Endothelial cell of umbilical vein (primary cell): ENCODE results near the gene LCN6. TPM values are rescaled to one million over a fixed set of nuclear protein-coding genes. Genes with fewer than 3 reads are reported as not detected.

Source experiments
- BruUV-seq: library from RNA; stranded (reverse); fragments of 400-500 nt; replicated peaks from 2 replicates; lab custom pipeline; 2021; lab: Mats Ljungman, UMichigan
- CTCF ChIA-PET: fragments of 300-600, 350-600 bp; sonication (Branson Sonifier 250); formaldehyde crosslinking; loops from one replicate; lab custom pipeline; 2021; ENCODE audit warnings: antibody characterized with exemption, inconsistent platforms; lab: Charles Lee
- POLR2A ChIA-PET: fragments of 300-600, 350-600 bp; sonication (Branson Sonifier 250); formaldehyde crosslinking; loops from one replicate; lab custom pipeline; 2021; ENCODE audit warnings: antibody characterized with exemption, inconsistent platforms; lab: Charles Lee
- DNase-seq: peaks from one replicate; pipeline ENCODE4 v3.0.0-alpha.2; 2011; ENCODE audit warnings: low read depth, low spot score
- FAIRE-seq: peaks from 2 replicates; lab custom pipeline; 2011; peaks lifted over from hg19 to GRCh38; lab: Jason Lieb, UNC
- H2AFZ ChIP-seq: 2 replicates; pipeline ENCODE4 v1.6.0; 2012; ENCODE audit warnings: low read depth, low read length, control low read depth, inconsistent platforms
- H3K27ac ChIP-seq: 2 replicates; pipeline ENCODE4 v1.5.1; 2011; ENCODE audit warnings: low read depth, mild to moderate bottlenecking, control low read depth, low read length, moderate library complexity; ENCODE audit not compliant: insufficient read depth
- H3K27me3 ChIP-seq, 2 experiments: 2 replicates each; pipeline versions ENCODE4 v1.6.0 to v1.6.1; 2011; ENCODE audit warnings: low read length in 2 of 2, mixed read lengths in 1 of 2; ENCODE audit not compliant: control insufficient read depth in 2 of 2, insufficient read depth in 2 of 2
- H3K36me3 ChIP-seq, 2 experiments: 2 replicates in 1 of 2; 3 replicates in 1 of 2; pipeline ENCODE4 v1.5.1; 2011; ENCODE audit warnings: low read length in 2 of 2, mild to moderate bottlenecking in 1 of 2, moderate library complexity in 1 of 2; ENCODE audit not compliant: control insufficient read depth in 2 of 2, insufficient read depth in 2 of 2; ENCODE audit errors: extremely low read depth in 1 of 2
- H3K4me1 ChIP-seq: 3 replicates; pipeline ENCODE4 v1.5.1; 2011; ENCODE audit warnings: mild to moderate bottlenecking, low read length; ENCODE audit not compliant: control insufficient read depth, insufficient read depth; ENCODE audit errors: extremely low read depth
- H3K4me2 ChIP-seq: 2 replicates; pipeline ENCODE4 v1.6.1; 2011; ENCODE audit warnings: low read length, control low read depth, mixed read lengths; ENCODE audit not compliant: insufficient read depth
- H3K4me3 ChIP-seq, 3 experiments: fragments of 200-600 bp in 1 of 3; sonication (generic), shearing (Covaris generic) in 1 of 3; replicated peaks in 1 of 3; 2 replicates each; pipeline ENCODE4 v1.5.1; 2011 to 2016; ENCODE audit warnings: control low read depth in 3 of 3, low read length in 3 of 3, mild to moderate bottlenecking in 2 of 3, inconsistent platforms in 1 of 3, low read depth in 1 of 3, moderate library complexity in 1 of 3; ENCODE audit not compliant: insufficient read depth in 1 of 3
- H3K79me2 ChIP-seq: 2 replicates; pipeline ENCODE4 v1.6.0; 2012; ENCODE audit warnings: low read length, inconsistent platforms; ENCODE audit not compliant: control insufficient read depth, insufficient read depth
- H3K9ac ChIP-seq: replicated peaks from 2 replicates; pipeline ENCODE3; 2011; ENCODE audit warnings: low read length, control low read depth; ENCODE audit not compliant: insufficient read depth; ENCODE audit errors: extremely low read depth
- H3K9me1 ChIP-seq: replicated peaks from 3 replicates; pipeline ENCODE4 v1.6.0; 2011; ENCODE audit warnings: mild to moderate bottlenecking, low read length; ENCODE audit not compliant: control insufficient read depth, insufficient read depth; ENCODE audit errors: extremely low read depth
- H3K9me3 ChIP-seq: replicated peaks from 2 replicates; pipeline ENCODE4 v1.5.1; 2012; ENCODE audit warnings: low read length, inconsistent platforms; ENCODE audit not compliant: control insufficient read depth, insufficient read depth
- H4K20me1 ChIP-seq: replicated peaks from 2 replicates; pipeline ENCODE3; 2011; ENCODE audit warnings: mild to moderate bottlenecking, low read length; ENCODE audit not compliant: control insufficient read depth, insufficient read depth; ENCODE audit errors: extremely low read depth
- CTCF ChIP-seq, 2 donors: IDR thresholded peaks; 1 replicate in 1 of 2; 2 replicates in 1 of 2; pipeline ENCODE4 v1.5.1; 2011; ENCODE audit warnings: low read length in 2 of 2, mild to moderate bottlenecking in 2 of 2, moderate library complexity in 2 of 2, control low read depth in 1 of 2, inconsistent platforms in 1 of 2, low read depth in 1 of 2; ENCODE audit not compliant: insufficient read depth in 1 of 2; ENCODE audit errors: extremely low read depth in 1 of 2
- EZH2 ChIP-seq: IDR thresholded peaks from 2 replicates; pipeline ENCODE4 v1.6.1; 2012; ENCODE audit warnings: borderline replicate concordance, low read depth, mild to moderate bottlenecking, moderate library complexity, low read length, inconsistent platforms; ENCODE audit not compliant: severe bottlenecking
- FOS ChIP-seq: IDR thresholded peaks from 2 replicates; pipeline ENCODE4 v1.6.1; 2011; ENCODE audit warnings: mild to moderate bottlenecking, low read length, moderate library complexity, borderline replicate concordance; ENCODE audit not compliant: insufficient read depth
- GATA2 ChIP-seq: IDR thresholded peaks from 2 replicates; pipeline ENCODE4 v1.7.0; 2011; ENCODE audit warnings: low read depth, mild to moderate bottlenecking, moderate library complexity, mixed read lengths, low read length; ENCODE audit not compliant: insufficient read length, insufficient read depth
- JUN ChIP-seq: IDR thresholded peaks from 2 replicates; pipeline ENCODE4 v1.6.1; 2011; ENCODE audit warnings: borderline replicate concordance, low read depth; ENCODE audit not compliant: insufficient read length, insufficient read depth
- MYC ChIP-seq: IDR thresholded peaks from one replicate; pipeline ENCODE4 v1.6.1; 2011; ENCODE audit warnings: mild to moderate bottlenecking, low read depth, low read length
- POLR2A ChIP-seq: IDR thresholded peaks from 2 replicates; pipeline ENCODE4 v1.6.1; 2012; ENCODE audit warnings: low read depth, mild to moderate bottlenecking, control low read depth, low read length
- POLR2AphosphoS5 ChIP-seq: IDR thresholded peaks from 2 replicates; pipeline ENCODE4 v1.6.1; 2012; ENCODE audit warnings: low read depth, mild to moderate bottlenecking, control low read depth, low read length, moderate library complexity; ENCODE audit not compliant: insufficient read depth
- dilution Hi-C: fragments of 300-500 bp; cut with MboI; formaldehyde crosslinking; loops from one replicate; pipeline ENCODE4 v1.15.0; 2019; ENCODE audit warnings: low sequenced_read_pairs; ENCODE audit not compliant: extremely low pct_ligation_motif_present
- intact Hi-C: fragments of 100-400 bp; cut with micrococcal nuclease; formaldehyde crosslinking; loops from one replicate; pipeline ENCODE4 v1.10.0; 2022
- polyA plus RNA-seq, 4 experiments: library from polyadenylated mRNA; depleted of rRNA in 3 of 4; stranded (reverse) in 3 of 4; unstranded in 1 of 4; fragments of >200 nt; gene quantifications; 2 replicates each; pipeline versions ENCODE4 v1.2.1 to v1.2.3, GENCODE V29; 2011 to 2012; ENCODE audit warnings: missing spikeins in 1 of 4
- total RNA-seq: library from RNA; stranded (reverse); gene quantifications from 2 replicates; pipeline ENCODE4 v1.2.3, GENCODE V29; 2021
- TF ChIP-seq, protein P1 (sequence below): IDR thresholded peaks from 2 replicates; pipeline ENCODE4 v1.6.1; 2011; ENCODE audit not compliant: insufficient read depth, insufficient read length

LCN6 gene
- total and polyA plus RNA-seq, 2 donors (not counting 3 experiments of a cell fraction or from before 2014, with no cell fraction given), result 0.17 TPM; not detected in 1

GRCh38 chr9:136728548-136729123 is 19.7 kb downstream of the LCN6 start:
- peak overlapping the region; percentile 8 for H3K27ac ChIP-seq
- peaks cover 5 to 19% of the 10 kb centered on the region in 2 experiments for H3K36me3 ChIP-seq
- TF ChIP-seq EZH2 (no peak), GATA2 (no peak), FOS (no peak), POLR2A (no peak), JUN (no peak), CTCF (IDR thresholded peaks at IDR 0.05; ENCODE audit: extremely low read depth in 1 of 2, insufficient read depth in 1 of 2, low read depth in 1 of 2, low read length in 2 of 2) (no peak), MYC (no peak), POLR2AphosphoS5 (no peak)
- TF ChIP-seq, protein P1, sequence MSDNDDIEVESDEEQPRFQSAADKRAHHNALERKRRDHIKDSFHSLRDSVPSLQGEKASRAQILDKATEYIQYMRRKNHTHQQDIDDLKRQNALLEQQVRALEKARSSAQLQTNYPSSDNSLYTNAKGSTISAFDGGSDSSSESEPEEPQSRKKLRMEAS, result no peak
- intact Hi-C loops, result loop anchor here (5.0 kb wide), 1 partner anchor 64 kb away; the partner anchor contains the start of gene TMEM141
- peak overlapping the region; percentile 69 for H2AFZ ChIP-seq
- ChIA-PET CTCF (interaction anchor here (0.6 to 3.6 kb wide), 12 partner anchors 9 to 49 kb away, joined by 3 to 31 read pairs (median 4); partner anchors contain the start of genes LCN10 and LCN8), POLR2A (interaction anchor here (0.7 to 3.3 kb wide), 8 partner anchors 10 to 48 kb away, joined by 3 to 32 read pairs (median 4); no protein-coding TSS in a partner anchor)
- H3K79me2 ChIP-seq, result peaks cover 64% of the 10 kb centered on the region
- no peaks in the 10 kb centered on the region for H3K9me3 ChIP-seq
- peak overlapping the region; percentile 53 for H3K4me2 ChIP-seq
- BruUV-seq, result no TSS peak
- H3K9me1 ChIP-seq, result no peaks in the 10 kb centered on the region
- dilution Hi-C loops, result no loop called here
- H3K4me3 ChIP-seq, result peak overlapping the region in 2 of 3 experiments; percentile 4 to 89
- H4K20me1 ChIP-seq, result no peaks in the 10 kb centered on the region
- peaks cover 32% of the 10 kb centered on the region for H3K4me1 ChIP-seq
- peak; percentile 47 for DNase-seq
- H3K27me3 ChIP-seq, result no peaks in the 10 kb centered on the region
- FAIRE-seq, result peak; percentile 81
- peak overlapping the region; percentile 69 for H3K9ac ChIP-seq
